Activated CD8-positive, alpha-beta memory T cell treated with anti-CD3 and anti-CD28 coated beads, Interleukin-2, amount 50 U/mL, for 48 hours (primary cell): Measurements from ENCODE around the gene ARL3.
A peak's percentile ranks its signal among the peaks of the same experiment; 100 is the strongest.
"Not testable (repeated sequence)": the region's sequence is repeated elsewhere in the genome, so short reads cannot be mapped to it uniquely, and the experiment has no call there.

Experiments
- DNase-seq: peaks from one replicate; pipeline ENCODE4 v3.0.0-alpha.2; 2020

ARL3 gene

DNA sequence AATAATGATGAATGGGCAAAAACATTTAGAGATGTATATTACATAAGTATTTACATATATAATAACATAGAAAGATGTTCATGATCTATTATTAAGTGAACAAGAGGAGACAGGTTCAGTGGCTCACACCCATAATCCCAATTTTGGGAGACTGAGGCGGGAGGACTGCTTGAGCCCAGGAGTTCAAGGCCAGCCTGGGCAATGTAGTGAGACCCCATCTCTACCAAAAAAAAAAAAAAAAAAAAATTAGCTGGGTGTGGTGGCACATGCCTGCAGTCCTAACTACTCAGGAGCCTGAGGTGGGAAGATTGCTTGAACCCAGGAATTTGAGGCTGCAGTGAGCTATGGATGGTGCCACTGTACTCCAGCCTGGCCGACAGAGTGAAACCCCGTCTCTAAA is 12.4 kb downstream of the ARL3 start:
- no peak for DNase-seq

DNA sequence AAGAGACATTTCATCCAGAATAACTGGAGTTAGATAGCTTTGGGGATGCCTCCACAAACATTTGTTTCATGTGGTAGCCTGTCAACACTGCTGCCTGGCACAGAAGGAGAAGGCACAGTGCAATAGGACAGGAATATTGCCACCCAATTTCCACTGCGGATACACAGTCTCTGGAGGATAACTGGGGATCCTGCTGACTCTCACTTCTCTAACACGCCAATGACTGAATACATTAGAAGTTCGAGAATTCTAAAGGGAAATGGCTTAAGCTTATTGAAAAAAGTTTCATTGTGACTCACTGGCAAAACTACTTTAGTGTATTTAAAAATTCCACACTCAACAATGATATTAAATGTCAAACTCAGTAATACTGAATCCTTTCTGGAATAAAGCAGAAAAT is 12.9 kb downstream of the ARL3 start:
- no peak for DNase-seq

DNA sequence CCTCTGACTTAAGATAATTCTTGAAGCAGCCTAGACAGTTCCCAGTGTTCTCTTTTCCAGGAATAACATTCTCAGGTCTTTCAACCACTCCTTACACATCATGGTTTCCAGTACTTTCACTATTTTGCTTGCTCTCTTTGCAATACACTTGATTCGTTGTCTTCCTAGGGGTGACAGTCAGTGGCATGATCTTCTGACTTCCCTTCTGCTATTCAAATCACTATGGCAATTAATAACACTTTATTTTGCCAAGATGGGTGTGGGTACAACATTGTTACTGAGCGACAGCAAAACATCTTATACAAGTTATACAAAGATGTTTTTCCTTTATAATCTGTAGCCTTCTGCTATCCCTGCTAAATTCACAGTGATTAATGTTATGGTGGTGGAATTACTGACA is 15.3 kb downstream of the ARL3 start:
- no peak for DNase-seq

DNA sequence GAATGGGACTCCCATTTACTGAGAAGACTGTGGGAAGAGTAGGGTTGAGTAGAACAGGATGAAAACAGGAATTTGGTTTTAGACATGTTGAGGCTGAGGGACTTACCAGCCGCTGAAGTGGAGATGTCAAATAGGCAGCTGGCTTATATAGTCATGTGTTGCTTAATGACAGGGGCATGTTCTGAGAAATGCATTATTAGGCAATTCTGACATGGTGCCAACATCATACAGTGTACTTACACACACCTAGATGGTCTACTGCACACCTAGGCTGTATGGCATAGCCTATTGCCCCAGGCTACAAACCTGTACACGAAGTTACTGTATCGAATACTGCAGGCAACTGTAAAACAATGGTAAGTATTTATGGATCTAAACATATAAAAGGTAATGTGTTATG is 17.5 kb downstream of the ARL3 start:
- DNase-seq: no peak

DNA sequence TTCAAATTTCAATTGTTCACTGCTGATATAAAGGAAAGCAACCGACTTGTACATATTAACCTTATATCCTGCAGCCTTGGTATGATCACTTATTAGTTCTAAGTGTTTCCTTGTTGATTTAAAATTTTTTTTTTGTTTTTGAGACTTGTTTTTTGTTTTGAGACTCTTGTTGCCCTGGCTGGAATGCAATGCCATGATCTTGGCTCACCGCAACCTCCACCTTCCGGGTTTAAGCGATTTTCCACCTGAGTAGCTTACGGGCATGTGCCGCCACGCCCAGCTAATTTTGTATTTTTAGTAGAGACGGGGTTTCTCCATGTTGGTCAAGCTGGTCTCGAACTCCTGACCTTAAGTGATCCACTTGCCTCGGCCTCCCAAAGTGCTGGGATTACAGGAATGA is 18.8 kb downstream of the ARL3 start:
- DNase-seq: not testable (repeated sequence)

DNA sequence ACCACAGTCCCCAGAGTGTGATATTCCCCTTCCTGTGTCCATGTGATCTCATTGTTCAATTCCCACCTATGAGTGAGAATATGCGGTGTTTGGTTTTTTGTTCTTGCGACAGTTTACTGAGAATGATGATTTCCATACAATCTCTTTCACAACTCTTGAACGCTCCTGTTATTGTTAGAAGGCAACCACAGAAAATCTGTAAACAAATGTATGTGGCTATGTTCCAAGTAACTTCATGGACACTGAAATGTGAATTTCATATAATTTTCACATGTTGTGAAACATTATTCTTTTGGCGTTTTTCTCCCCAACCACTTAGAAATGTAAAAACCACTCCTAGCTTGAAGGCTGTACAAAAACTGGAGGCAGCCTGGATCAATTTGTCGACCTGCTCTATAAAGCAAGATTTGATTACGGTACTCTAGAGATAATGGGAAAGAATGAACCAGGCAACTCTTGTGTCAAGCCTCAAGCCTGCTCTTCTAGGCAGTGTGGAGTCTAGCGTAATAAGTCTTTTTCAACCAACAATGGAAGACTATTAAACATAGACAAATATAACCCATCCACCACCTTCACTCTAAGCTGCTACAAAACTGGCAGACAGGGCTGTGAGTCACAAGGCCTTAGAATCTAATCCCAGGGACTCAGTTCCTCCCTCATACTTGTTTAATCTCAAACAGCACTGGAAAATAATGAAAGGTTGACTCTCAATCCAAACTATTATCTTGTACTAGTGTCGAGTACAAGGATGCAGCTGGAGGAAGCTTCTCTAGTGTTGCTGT is 22.7 kb downstream of the ARL3 start:
- DNase-seq: no peak

DNA sequence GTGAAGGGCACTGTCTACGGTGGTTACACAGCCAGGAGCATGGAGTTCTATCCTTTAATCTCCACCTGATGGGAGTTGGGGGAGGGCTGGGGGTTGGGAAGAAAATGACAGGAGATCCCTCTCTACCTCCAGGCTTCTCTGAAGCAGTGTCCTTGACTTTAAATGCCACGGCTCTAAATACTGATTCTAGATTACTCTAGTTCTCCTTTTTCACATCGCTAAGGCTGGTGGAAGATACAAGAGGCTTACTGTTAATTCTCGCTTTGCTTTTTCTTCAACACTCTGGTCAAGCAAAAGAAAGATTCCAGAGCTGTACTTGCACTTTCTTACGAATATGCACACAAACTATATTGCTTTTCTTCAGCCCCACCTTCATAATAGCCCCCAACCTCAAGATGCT is 30.5 kb downstream of the ARL3 start:
- no peak for DNase-seq

DNA sequence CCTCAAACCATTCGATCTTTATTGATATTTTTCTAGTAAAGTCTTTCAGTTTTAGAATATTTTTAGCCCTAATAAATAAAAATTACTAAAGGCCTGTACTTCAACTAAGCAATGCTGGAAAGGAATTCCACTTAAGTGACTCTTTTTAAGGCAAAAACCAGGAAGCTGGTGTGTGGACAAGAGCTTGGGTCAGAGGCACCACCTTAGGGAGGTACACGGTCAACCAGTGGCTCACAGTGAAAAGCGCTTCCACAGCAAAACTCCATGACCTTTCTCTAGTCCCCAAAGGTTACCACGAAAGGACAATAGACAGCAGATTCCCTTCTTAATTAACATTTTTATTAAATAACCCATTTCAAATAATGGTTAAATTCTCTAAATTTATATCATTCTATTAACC is 31.2 kb downstream of the ARL3 start:
- DNase-seq: no peak

DNA sequence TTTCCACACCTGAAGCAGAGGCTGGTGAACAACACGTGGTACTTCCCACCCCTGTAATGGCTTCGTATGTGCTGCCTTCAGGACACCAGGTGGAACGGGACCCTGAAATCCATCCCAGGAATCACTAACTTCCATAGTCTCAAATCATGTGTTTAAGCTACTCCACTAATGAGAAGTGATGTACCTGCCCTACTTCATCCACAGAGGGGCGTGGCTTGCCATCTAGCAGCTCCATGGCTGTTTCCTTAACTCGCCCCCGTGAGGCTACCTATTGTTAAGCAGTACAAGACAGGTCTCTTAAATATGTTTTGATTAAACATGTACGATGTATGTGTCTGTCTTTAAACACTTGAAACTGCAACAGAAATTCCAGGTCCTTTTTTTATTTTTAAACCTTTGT is 31.8 kb downstream of the ARL3 start:
- DNase-seq: no peak

DNA sequence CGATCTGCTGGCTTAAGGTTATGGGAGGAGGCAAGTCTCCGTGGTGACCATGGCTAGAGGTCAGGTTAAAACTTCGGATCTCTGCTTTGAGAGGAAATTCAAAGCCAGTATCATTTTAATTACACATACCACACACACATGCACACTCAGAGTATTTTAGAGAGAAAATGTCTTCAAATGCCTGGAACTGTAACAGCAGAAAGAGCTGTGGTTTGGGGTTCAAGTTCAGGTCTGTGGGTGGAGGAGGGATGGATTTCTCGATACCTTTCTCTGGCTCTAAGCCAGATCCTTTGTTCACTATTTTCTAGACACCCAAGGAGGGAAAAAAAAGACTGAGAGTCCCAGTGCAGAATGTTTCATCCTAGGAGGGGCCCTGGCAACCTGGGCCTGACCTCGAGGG is 32.5 kb downstream of the ARL3 start:
- no peak for DNase-seq

DNA sequence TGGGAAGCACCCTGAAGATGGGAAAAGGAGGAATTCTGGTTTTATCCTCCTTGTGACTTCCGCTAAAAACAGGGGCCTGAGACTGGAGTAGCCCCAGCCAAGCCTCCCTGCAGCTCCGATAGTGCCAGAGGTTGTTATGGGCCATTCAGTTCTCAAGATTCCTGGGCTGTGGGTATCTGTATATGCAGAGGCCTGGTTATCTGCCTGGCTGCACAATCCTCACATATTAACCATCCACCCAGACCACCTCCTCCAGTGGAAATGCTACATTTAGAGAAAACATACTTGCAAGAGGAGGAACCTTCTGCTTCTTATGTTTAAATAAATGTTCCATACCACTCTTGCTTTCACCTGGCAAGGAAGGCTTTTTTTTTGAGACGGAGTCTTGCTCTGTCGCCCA is 34.6 kb downstream of the ARL3 start:
- no peak for DNase-seq

DNA sequence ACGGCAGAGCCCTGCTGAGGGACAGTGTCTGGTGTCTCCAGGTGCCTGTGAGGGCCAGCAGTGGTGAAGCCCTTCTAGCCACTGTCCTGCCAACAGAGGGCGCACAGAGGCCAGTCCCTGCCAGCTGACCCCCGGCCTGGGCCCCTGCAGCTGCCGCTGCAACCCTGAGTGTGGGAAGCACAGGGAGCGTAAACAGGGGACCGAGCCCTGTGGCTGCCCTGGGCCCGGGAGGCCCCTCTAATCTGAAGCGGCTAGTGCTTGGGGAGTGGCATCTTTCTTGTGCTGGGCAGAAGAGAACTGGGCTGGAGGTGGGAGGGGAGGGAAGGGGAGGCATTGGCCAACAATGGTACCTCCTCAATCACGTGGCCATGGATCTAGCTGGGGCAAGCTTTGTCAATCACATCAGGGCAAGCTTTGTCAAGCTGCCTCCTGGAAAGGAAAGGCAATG is 35.3 kb downstream of the ARL3 start:
- no peak for DNase-seq

DNA sequence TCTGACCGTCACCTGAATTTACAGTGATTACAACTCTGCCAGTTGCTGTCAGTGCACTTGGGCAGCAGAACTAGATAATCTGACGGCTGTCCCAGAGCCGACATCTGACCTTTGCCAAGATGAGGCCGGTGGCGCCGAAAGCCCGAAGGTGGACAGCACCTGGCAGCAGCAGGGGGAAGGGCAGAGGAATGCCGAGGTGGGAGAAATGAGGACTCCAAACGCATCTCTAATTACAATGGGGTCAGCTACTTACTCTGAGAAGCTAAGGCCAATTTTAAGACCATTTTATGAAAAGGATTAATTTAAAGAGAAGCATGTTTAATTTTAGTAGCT is 36.2 kb downstream of the ARL3 start:
- DNase-seq: no peak

DNA sequence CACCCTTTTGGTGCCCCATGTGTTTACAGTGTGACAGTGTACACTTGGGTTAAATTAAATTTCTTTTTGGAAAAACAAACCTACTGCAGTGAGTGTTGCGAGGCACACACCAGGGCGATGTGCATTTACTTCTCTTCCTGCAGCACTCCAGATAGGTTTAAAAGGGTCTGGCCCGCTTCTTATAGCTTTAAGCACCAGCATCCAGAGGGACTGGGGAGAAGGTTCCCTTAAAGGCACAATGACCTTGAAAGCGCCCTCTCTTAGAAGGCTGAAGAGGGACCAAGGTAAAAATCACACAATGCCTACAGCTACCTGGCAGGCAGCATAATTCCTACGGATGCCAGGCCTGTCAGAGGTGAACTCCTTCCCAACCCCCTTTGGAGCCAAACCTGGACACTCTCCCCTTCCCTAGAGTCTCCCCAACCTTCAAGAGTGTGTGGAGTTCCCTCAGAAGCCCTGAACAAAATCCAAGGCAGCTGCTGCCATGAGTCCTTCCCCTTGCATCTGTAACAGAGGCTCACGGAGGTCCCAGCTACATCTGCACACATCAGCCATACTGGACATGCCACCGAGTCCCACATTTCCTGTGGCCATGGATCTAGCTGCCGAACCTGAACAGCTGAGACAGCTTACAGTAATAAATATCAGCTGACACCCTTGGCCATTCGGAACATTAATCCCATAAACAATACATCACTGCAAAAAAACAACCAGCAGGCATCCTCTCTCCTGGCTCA is 36.7 kb downstream of the ARL3 start:
- no peak for DNase-seq

DNA sequence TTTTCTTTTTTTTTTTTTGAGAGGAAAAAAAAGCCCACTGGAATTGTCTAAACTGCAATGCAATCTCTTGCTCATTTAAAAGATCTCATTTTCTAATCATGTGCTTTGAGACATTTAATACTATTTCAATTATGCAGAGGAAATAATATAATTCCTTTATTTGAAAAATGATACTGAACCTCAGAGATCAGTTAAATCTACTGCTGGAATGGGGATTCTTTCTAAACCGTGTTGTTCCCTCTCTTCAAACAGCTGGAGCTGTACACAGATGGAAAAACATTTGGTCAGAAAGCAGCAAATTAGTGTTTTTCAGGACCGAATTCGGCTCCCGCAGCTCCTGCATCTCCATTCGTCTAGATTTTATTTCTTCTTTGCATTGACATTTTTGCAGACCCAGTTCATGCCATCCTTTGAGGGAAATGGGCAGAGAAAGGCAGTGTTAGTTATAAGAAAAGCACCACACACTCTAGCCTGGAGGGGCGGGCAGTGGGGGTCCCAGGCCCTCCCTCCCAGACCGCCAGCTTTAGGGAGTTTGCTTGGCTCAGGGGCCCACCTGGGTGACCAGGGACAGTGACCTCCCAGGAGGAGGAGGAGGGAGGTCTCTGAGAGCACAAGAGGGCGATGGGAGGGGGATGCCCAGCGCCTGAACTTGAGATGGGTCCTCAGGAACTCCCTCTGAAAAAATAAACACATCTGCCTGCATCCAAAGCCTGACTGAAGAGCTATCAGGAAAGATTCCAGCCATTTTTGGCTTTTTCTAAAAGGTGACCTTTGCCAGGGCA is 37.5 kb downstream of the ARL3 start:
- no peak for DNase-seq

DNA sequence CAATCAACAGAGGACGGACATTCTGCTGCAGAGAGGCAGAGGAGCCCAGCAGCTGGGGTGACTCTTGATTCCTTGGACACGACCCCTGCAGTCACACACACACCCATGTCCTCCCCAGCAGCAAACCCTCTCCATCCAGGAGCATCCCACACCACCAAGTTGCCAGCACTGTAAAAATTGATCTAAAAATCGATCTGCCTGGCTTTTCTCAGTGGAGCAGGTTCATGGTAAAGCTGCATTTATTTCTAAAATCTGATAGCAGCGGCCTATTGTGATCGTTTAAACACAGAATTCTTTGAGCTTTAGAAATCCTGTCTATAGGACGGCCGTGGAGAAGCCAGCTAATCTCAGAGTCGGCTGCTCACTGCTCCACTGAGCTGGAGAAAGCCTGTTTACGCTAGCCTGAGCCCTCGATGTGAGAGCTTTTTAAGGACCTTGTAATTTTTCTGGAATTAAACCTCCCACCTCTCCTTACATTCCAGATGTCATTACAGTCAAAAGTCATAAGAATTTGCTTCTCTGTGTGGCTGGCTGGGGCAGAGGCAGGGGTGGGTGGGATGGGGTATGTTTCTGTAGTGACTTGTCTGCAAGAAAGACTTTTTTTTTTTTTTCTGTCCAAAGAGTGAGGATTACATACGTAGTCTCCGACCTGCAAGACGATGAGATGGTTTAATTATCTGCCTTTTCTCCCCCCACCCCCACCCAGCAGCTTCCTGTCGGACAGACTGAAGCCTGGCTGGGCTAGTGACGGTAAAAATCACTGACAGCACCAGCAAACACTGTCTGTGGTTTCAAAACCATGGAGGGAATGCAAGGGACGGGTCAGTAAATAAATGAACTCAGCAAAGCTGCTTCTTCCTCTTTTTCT is 38.3 kb downstream of the ARL3 start:
- no peak for DNase-seq

DNA sequence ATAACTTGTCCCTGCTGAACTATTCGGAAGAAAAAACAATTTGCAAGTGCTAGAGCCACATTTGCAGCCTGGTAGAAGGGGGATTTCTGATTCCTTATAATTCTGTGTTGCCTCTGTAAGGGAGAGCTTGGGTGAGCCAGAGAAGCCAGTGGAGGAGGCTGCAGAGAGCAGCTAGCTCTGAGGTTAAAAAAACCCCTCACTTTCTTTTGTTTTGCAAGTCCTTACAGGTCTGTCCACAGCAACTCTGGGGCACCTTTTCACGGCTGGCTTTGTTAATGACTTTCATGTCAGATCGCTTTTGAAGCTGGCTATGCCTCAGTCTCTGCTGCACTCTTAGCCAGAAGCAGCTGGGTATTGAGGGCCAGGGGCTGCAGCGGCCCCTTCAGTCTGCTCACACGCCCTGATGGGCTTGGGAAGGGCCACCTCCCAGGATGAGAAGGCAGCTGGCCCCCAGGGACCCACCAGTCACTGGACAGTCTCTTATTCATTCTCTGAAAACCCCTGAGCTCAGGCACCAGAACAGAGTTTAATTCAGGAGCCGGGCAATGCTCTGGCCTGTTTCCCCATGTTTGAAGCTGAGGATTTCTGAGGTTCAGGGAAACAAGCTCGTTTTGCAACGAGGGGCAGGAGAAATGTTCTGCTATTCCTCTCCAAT is 39.1 kb downstream of the ARL3 start:
- DNase-seq: no peak

DNA sequence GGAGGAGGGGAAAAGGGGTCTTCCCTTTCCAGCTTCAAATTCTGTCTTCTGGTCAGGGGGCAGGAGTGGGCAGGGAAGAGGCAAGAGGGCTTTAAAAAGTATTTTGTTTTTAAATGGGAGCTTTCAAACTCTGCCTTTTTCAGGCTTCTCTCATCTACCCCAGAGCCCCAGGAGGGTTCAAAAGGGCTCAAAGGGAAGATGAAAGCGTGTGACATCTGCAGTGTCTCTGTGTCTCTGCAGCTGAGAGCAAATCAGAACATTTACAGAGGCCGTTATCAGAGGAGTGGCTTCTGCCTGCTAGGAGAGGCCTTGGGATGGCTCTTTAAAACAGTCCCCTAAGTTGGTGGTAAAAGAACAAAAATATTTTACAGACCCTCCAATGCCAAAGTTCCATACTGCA is 39.6 kb downstream of the ARL3 start:
- no peak for DNase-seq

DNA sequence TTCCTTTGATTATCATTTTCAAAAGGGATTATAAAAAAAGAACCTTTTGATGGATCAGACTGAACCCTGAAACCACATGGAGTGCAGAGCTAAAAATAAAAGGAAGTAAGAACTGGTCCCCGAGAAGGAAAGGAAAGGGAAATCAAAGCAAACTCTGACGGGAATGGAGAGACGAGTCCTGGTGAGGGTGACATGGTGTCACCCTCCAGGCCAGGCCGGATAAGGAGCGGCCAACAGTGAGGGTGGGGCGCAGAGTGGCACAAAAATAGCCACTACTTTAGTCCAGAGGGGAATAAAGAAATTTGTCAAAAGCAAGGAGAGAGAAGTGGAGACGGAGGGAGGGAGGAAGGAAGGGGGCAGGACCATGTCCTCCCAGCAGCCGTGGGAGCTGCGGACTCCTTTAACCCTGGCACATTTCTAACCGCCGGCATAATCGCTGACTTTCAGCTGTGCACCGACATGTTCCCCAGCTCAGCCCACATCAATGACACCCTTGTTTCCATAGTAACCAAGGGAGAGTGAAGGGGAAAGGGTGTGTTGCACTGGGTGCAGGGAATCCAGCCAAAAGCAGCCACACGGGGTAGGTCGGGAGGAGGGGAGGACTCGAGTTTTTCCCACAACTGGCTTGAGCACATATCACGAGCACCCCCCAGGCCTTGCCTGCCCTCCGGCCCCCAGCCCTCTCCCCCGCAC is 40.2 kb downstream of the ARL3 start:
- DNase-seq: peak; percentile 78

DNA sequence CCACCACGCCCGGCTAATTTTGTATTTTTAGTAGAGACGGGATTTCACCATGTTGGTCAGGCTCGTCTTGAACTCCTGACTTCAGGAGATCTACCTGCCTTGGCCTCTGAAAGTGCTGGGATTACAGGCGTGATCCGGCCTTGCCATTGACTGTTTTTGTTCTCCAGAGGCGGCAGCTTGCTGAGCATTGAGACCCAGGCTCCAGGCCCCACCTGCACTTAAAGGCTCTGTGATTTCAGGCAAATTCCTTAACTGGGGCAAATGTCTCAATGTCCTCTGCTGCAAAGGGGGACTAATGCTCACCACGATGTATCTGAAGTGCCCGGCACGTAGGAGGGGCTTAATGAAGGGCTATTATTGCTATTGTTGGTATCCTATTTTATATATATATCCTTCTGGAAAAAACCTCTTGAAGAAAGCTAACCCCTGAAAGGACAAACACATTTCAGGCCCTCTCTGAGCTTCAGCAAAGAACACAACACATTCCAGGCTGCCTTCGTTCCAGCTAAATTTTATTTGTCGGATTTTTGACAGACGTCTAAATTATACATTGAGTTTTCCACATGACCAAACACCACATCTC is 40.9 kb downstream of the ARL3 start:
- DNase-seq: no peak

DNA sequence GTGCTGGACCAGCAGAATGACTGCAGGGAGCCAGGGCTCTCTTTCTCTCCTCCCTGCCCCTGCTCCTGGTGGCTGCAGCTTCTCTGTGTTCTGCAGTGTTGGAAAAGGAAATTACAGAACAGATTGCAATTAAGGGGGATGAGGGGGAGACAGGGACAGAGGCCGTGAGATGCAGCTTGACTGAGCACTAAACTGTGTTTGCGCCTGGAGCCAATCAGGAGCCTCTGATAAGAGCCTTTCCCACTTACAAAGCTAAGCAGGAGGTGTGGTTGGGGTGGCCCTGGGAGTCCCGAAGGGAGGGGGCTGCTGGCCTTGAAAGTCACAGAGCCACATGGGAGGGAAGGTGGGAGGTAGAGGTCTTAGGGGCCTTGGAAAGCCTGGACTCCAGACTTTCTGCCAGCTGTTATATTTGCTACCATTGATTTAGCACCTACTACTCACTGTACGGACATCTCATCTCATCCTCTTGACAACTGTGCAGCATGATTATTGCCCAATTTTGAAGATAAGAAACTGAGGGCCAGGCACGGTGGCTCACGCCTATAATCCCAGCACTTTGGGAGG is 43.2 kb downstream of the ARL3 start:
- DNase-seq: no peak
